HG02973 (cell line): ENCODE measurements around the gene ATP8B3.

Experiments
- ATAC-seq: cut with Tn5 transposase; IDR thresholded peaks from one replicate; pipeline ENCODE4 v1.9.1; 2021; ENCODE audit warnings: moderate library complexity; ENCODE audit not compliant: unreplicated experiment

The ATP8B3 gene, protein sequence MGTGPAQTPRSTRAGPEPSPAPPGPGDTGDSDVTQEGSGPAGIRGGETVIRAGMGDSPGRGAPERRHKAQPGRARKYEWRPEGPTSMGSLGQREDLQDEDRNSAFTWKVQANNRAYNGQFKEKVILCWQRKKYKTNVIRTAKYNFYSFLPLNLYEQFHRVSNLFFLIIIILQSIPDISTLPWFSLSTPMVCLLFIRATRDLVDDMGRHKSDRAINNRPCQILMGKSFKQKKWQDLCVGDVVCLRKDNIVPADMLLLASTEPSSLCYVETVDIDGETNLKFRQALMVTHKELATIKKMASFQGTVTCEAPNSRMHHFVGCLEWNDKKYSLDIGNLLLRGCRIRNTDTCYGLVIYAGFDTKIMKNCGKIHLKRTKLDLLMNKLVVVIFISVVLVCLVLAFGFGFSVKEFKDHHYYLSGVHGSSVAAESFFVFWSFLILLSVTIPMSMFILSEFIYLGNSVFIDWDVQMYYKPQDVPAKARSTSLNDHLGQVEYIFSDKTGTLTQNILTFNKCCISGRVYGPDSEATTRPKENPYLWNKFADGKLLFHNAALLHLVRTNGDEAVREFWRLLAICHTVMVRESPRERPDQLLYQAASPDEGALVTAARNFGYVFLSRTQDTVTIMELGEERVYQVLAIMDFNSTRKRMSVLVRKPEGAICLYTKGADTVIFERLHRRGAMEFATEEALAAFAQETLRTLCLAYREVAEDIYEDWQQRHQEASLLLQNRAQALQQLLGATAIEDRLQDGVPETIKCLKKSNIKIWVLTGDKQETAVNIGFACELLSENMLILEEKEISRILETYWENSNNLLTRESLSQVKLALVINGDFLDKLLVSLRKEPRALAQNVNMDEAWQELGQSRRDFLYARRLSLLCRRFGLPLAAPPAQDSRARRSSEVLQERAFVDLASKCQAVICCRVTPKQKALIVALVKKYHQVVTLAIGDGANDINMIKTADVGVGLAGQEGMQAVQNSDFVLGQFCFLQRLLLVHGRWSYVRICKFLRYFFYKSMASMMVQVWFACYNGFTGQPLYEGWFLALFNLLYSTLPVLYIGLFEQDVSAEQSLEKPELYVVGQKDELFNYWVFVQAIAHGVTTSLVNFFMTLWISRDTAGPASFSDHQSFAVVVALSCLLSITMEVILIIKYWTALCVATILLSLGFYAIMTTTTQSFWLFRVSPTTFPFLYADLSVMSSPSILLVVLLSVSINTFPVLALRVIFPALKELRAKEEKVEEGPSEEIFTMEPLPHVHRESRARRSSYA (N-terminal part only)

GRCh38 chr19:1811942-1812425 lies at the start of gene ATP8B3:
TSS of gene ATP8B3 (minus strand) at chr19:1812276. CDS start at chr19:1811736, 540 bp downstream.
- ATAC-seq = peak; percentile 9

GRCh38 chr19:1861599-1862031 lies 49.5 kb upstream of the ATP8B3 start:
- no peak for ATAC-seq

DNA sequence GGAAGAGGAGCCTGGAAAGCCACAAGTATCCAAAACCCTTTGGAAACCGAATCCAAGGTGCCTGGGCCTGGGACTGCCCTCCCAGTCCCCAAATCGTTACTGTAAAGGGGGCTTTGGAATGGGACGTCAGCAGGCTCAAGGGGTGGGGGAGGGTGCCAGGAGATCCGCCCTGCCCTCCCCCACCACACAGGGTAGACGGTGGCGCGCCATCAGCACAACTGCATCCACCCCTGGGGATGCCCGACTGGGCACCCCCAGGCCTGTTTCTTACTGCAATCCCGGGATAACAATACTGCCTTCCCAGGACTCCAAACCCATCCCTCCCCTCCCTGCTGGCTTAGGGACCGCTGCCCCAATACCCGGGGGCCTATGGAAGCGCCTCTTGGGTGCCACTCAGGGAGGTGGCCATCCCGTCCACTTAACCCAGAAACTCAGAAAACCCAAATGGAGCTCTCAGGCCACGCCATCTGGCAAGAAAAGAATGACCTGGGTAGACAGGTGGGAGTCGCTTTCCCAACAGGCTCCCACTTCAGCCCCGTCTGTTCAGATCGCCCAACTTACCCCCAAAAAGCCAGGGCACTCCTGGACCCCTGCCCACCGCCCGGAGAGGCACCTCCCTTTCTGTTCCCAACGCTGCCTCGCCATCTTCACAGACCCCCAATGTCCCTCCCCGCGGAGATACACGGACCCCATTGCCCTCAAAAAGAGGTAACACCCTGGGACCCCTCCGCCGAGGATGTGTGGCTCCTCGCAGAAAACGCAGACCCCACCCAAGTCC lies 48.9 kb upstream of the ATP8B3 start:
- ATAC-seq = no peak

- no peak for ATAC-seq
These were observed 48.1 kb upstream of the ATP8B3 start for GRCh38 chr19:1860042-1860775.

DNA sequence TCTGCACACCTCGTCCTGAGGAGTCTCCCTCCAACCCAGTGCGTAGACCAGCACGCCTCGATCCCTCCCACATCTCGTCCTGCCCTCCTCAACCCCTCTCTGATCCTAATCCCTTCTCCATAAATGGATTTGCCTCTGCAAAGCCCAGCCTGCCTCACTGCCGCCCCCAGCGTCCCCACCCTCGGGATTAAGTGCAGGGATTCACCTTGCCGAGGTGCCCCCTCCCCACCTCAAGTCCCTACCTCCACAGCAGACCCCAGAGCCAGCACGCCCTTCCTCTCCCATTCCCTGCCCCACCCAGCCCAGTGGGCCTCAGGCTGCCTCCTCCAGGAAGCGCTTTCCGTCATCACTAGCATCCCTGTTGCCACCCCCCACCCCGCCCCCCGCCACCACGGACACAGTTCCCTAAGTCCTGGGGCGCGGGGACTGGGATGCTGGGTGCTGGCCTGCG lies 47.3 kb upstream of the ATP8B3 start:
- ATAC-seq = no peak

- no peak for ATAC-seq
These were observed 46.5 kb upstream of the ATP8B3 start for GRCh38 chr19:1858412-1859081.

DNA sequence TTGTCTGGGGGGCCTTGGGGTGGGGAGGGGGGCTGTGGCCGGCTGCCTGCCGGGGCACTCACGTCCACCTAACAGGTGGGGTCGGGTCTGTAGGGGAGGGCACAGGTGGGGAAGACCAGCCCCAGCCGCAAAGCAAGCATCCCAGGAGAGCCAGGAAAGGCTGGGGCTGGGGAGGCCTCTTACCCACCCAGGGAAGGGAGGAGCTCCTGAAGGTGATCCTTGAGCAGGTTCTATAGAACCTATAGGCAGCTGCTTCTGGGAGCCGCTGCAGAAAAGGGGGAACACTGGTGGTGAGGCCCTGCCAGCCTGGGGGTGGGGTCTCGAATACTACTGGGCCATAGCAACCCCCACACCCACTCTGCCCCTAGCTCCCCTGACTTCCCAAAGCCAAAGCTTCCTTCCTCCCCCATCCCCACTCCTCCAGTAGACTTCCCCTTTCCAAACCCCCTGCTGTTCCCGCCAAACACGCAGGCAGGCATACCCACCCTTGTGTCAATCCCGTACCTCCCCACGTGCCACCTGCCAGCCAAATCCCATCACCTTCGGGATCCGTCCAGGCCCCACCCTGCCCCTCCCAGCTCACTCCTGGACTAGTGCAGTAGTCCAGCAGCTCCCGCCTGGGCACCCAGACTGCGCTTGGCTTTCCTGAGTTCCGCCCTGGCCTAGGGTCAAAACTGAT lies 45.7 kb upstream of the ATP8B3 start:
- no peak for ATAC-seq

DNA sequence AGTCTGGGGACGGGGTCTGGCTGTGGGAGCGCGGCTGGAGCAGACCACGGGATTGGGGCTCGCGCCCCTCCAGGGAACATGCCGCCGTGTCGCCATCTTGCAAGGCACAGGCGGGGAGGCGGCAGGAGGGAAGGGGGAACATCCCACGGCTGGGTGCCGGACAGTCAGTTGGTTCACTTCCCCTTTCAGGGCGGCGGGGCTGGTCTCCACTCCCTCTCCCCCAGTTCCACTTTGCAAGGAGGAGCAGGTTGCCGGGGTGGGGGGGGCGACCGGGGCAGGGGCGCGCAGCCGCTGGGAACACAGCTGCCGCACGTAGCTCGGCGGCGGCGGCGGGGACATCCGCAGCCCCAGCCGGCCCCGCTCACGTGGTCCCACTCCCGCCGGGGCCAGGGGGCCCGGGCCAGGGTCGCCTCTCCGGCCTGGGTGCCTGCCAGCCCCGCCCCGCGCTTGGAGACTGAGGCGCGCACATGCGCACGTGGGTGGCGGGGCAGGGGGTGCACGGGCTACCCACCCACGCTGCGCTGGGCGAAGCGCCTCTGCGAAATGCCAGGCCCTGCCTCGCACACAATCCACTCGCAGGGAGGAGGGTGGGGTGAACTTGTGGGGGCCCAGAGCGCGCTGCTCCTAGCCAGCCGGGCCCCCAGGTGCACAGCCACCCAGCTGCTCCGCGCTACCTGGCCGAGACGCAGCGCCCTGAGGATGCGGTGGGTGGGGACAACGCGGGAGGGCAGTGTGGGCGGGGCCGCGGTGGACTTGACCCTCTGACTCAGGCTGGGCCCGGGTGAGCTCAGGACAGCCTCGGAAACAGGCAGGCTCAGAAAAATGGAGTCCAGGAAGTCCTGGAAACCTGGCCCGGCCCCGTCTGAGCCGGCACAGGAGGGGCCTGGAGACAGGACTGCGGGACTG lies 44.9 kb upstream of the ATP8B3 start:
- ATAC-seq = no peak

GRCh38 chr19:1856345-1856697 lies 44.2 kb upstream of the ATP8B3 start:
- no peak for ATAC-seq

DNA sequence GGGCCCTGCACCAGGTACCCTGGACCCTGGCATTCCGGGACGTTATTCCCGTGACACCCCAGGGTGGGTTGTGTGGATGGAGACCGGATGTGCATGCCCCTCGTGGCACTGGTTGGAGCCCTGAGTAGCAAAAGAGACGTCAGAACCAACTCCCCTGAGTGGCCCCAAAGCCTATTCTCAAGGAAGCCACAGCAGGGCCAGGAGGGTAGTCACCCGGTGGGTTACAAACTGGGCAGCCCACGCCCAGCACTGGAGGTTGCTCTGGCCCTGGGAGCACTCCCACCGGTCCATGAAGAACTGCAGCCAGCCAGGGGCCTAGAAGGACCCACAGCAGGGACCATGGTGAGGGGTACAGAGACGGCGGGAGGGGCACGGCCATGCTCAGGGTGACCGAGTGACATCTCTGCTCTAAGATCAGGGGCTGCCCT lies 43.8 kb upstream of the ATP8B3 start:
- ATAC-seq = no peak

DNA sequence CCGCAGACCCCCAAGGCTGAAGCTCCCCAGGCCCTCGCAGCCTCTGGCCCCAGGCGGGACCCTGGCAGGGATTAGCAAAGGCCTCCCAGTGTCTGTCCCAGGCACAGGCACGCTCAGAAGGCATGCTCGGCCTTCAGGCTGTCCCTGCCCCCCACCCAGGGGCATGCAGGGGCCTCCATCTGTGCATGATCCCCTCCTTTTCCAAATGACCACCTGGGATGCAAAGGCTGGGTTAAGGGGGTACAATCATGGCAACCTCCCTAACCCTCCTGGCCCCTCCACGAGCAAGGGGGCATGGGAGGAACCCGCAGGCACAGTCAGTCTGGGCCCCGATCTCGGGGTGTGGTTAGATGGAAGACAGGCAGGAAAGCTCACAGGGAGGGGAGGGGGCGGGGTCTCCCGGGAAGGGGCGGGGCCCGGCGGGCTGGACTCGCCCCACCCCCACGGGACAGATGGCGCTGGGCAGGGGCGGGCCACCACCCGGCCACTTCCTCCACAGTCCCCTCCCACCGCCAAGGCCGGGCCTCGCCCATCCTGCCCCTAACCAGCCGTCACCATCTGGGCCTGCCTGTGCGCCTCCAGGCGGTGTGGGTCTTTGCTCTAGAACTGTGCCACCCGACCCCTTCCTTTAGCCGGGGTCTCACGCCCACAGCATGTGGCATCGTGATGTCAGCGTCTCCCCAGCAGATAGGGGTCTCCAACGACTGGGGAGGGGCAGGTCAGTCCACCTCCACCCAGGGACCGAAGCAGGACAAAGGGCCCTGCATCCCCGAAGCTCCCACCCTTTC lies 43.2 kb upstream of the ATP8B3 start:
- peak; percentile 37 for ATAC-seq

DNA sequence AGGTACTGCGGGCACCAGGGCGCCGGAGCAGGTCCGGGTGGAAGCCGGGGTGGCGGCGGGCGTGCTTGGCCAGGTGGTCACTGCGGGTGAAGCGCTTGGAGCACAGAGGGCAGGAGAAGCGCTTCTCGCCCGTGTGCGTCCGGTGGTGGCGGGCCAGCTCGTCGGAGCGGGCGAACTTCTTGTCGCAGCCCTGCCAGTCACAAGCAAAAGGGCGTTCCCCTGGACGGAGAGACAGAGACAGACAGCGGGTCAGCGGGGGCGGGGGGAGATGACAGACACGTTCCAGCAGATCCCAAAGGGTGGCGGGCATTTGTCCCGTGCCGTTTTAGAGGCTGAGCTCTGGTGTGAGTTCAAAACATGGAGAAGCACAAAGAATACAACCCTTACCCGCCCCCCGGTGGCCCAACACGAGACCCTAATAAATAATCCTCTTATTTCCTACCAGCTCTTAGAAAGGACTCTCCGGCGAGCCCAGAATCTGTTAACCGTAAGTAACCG lies 42.5 kb upstream of the ATP8B3 start:
- ATAC-seq = no peak

DNA sequence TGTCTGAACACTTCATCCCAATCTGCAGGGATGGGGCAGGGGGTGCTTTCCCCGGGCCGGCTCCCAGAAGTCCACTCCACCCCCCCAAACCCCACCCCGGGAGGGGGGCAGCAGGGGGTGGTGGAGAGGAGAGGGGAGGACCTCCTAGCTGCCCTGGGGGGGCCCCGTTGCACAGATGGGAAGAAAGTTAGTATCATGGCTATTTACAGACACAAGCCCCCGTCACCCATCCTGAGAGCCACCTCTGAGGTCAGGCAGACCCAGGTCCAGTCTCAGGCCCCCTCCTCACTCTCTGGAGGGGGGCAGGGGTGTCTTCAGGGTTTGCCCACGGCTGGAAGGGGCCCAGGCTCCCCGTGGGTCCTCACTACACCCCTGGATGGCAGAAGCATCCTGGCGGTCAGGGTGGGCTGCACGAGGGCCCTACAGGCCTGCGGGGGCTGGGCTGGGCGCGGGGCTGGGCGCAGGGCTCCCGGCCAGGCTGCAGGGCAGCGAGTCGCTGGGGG lies 42.0 kb upstream of the ATP8B3 start:
- ATAC-seq = no peak

DNA sequence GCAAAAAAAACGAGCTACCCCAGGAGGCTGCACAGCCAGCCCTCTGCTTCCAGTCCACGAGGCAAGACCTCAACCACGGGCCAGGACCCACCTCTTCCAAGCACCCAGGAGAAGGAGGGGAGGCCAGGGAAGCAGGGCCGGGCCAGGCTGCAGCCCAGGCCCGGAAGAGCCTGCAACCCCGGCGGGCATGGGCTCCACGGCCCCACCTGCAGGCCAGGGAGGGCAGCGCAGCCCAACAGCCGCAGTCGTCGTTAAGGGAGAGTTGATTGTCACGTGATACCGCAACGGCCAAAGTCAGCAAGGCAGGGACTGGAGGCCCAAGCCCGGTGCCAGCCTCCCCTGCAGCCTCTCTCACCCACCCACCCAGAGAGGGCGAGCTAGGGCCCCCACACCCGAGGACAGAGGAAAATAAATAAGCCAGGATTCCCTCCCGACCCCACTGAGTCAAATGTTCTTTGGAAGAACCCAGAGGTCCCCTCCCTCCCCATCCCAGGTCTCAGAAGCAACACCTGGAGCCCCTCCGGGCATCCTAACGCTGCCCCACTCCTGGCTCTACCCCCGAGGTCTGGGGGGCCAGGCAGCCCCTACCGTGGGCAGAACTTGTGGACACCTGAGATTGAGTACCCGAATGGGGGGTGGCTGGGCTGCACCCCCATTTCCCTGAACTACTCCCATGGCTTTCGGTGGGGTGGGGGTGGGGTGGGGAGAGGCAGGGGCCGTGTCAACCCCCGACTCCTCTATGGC lies 41.4 kb upstream of the ATP8B3 start:
- ATAC-seq = no peak

DNA sequence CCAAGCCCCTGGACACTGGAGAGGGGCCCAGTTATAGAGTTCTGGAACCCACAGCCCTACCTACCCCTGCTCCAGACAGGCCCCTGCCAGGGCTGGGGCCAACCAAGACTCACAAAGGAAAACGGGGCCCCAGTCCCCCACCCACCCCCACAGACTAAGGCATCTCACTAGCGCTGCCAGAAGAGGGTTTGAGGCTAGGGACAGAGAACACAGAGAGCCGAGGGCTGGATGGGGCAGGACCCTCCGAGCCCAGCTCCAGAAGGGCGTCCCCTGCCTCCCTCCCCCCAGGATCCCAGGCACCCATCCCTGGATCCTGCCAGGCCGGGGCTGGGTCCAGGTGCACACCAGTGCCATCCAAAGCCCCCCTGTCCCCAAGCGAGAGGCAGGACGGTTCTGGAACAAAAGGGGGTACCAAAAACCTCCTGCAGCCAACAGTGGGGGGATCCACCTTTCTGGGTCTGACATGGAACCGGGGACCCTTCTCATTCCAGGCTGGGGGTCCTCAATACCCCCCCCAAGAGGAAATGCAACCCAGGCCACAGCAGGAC lies 40.6 kb upstream of the ATP8B3 start:
- no peak for ATAC-seq
